ENCODE measurements around the gene RPUSD1.
"Not testable (repeated sequence)": the region's sequence is repeated elsewhere in the genome, so short reads cannot be mapped to it uniquely, and the experiment has no call there.

The RPUSD1 gene

DNA sequence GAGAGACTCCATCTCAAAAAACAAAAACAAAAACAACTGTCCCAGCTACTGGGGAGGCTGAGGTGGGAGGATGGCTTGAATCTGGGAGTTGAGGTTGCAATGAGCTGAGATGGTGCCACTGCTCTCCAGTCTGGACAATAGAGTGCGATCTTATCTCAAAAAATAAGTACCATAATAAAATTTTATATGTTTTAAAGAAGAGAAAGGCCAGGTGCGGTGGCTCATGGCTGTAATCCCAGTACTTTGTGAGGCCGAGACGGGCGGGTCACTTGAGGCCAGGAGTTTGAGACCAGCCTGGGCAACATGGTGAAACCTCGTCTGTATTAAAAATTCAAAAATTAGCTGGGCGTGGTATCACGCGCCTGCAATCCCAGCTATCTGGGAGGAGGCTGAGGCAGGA lies 11.4 kb downstream of the RPUSD1 start:
- Mint-ChIP-seq H3K4me3 (no peak overlapping the region), H3K27me3 (ENCODE audit: low read depth, poor library complexity) (peaks cover 9% of the 10 kb centered on the region), H3K27ac (peak overlapping the region; percentile 68), H3K9me3 (no peaks in the 10 kb centered on the region), H3K36me3 (ENCODE audit: low read depth) (no peaks in the 10 kb centered on the region), H3K4me1 (peaks cover 8% of the 10 kb centered on the region)
- no peak for DNase-seq
- TF ChIP-seq, protein P1, sequence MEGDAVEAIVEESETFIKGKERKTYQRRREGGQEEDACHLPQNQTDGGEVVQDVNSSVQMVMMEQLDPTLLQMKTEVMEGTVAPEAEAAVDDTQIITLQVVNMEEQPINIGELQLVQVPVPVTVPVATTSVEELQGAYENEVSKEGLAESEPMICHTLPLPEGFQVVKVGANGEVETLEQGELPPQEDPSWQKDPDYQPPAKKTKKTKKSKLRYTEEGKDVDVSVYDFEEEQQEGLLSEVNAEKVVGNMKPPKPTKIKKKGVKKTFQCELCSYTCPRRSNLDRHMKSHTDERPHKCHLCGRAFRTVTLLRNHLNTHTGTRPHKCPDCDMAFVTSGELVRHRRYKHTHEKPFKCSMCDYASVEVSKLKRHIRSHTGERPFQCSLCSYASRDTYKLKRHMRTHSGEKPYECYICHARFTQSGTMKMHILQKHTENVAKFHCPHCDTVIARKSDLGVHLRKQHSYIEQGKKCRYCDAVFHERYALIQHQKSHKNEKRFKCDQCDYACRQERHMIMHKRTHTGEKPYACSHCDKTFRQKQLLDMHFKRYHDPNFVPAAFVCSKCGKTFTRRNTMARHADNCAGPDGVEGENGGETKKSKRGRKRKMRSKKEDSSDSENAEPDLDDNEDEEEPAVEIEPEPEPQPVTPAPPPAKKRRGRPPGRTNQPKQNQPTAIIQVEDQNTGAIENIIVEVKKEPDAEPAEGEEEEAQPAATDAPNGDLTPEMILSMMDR (IDR thresholded peaks at IDR 0.05): no peak

DNA sequence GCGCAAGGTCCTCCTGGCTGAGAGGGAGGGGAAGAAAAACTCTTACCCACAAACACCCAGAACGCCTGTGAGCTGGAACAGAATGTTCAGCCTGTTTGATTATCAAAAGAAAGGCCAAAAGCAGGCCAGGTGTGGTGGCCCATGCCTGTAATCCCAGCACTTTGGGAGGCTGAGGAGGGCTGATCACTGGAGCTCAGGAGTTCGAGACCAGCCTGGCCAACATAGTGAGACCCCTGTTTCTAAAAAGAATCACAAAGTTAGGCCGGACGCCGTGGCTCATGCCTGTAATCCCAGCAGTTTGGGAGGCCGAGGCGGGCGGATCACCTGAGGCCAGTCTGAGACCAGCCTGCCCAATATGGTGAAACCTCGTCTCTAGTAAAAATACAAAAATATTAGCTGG lies 11.9 kb downstream of the RPUSD1 start:
- not testable (repeated sequence) for H3K27me3 Mint-ChIP-seq (ENCODE audit: low read depth, poor library complexity); H3K27ac Mint-ChIP-seq; DNase-seq; H3K36me3 Mint-ChIP-seq (ENCODE audit: low read depth); H3K9me3 Mint-ChIP-seq; H3K4me1 Mint-ChIP-seq; H3K4me3 Mint-ChIP-seq

DNA sequence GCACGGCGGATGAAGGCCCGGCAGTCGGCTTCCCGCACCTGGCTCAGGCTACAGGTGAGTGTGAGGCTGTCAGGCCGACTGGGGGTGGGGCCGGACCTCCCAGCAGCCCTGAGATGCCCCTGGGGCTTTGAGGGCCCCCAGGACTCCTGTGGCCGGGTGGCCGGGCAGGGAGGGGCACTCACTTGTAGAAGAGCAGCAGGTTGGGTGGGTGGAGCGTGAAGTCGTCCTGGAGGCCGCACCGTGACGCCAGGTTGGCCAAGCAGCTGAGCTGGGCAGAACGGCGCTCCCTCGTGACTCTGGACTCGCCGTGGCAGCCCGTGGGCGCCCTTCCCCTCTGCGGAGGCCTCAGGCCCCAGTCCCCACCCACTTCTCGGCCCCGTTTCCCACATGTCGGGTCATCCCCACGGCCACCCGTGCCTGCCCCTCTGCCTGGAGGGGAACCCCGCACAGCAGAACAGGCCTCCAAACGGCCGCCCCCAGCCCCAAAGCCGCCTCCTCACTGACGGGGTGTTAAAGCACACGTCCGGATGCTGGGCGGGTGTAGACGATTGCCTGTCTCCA lies 12.9 kb downstream of the RPUSD1 start:
- H3K36me3 Mint-ChIP-seq (ENCODE audit: low read depth): no peaks in the 10 kb centered on the region
- no peak for DNase-seq

DNA sequence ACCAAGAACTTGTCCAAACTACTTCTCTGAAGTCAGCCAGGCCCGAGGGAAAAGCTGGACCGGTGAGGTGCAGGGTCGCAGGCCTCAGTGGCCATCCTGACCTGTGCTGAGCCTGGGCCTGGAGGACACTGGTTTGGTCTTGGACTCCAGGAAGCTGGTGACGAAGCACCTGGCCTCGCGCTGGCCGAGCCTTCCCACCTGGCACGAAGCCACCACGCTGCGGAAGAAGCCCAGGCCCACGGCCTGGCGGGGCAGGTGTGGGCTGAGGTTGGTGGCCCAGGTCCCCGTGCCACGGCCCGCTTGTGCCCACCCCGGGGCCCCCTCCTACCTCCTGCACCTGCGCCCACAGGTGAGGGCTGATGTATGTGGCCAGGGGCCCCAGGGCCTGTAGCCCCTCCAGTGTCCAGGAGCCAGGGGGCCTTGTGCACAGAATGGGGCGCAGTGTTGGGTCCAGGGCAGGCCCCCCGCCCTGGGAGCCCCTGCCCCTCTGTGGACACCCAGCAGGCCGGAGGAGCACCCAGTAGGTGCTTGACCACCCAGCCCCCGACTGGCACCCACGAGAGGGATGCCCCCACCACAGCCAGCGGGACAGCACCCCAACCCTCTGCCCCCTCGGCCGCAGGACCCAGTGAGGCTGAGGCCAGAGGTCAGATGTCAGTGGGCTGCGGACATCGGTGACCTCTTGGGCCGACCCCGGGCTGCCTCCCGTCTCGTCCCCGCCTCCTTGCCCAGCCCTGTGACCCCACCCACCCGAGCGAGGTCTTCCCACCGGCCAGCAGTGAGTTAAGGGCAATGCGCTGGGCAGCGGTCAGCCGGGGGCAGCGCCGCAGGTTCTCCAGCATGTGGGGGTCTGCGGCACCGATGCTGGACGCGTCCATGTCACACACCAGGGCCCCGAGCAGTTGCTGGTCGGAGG lies 13.8 kb downstream of the RPUSD1 start:
- no peak for DNase-seq
- H3K36me3 Mint-ChIP-seq (ENCODE audit: low read depth): no peaks in the 10 kb centered on the region
- TF ChIP-seq, protein P1 (IDR thresholded peaks at IDR 0.05): no peak
- H3K27me3 Mint-ChIP-seq (ENCODE audit: low read depth, poor library complexity): peaks cover 4% of the 10 kb centered on the region
- H3K4me3 Mint-ChIP-seq: no peak overlapping the region
- no peaks in the 10 kb centered on the region for H3K9me3 Mint-ChIP-seq
- H3K27ac Mint-ChIP-seq: no peak overlapping the region
- peaks cover 12% of the 10 kb centered on the region for H3K4me1 Mint-ChIP-seq

More for the DNA sequence above, 12.9 kb downstream of the RPUSD1 start:
- no peaks in the 10 kb centered on the region for H3K9me3 Mint-ChIP-seq
- H3K27ac Mint-ChIP-seq: no peak overlapping the region
- TF ChIP-seq, protein P1 (IDR thresholded peaks at IDR 0.05): no peak
- H3K4me1 Mint-ChIP-seq: peaks cover 12% of the 10 kb centered on the region
- H3K4me3 Mint-ChIP-seq: no peak overlapping the region
- peaks cover 5% of the 10 kb centered on the region for H3K27me3 Mint-ChIP-seq (ENCODE audit: low read depth, poor library complexity)

DNA sequence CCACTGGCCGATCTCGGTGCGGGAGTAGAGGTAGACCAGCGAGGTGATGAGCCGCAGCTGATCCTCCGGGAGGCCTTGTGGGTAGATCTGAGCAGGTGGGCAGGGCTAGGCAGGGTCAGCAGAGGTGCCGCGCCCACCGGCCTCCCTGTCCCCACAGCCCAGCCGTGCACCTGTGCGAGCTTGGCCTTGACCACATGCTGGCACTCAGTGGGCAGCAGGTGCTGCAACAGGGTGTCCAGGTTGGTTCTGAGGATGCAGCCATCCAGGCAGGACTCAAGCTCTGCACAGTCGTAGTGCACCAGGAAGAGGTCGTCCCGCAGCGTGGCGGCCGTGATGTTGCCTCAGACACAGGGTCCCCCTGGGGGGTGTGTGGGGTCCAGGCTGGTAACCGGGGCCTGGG lies 15.2 kb downstream of the RPUSD1 start:
- Mint-ChIP-seq H3K27me3 (ENCODE audit: low read depth, poor library complexity) (peaks cover 3% of the 10 kb centered on the region), H3K4me1 (peaks cover 11% of the 10 kb centered on the region), H3K4me3 (no peak overlapping the region), H3K36me3 (ENCODE audit: low read depth) (no peaks in the 10 kb centered on the region), H3K9me3 (no peaks in the 10 kb centered on the region), H3K27ac (no peak overlapping the region)
- no peak for DNase-seq
- TF ChIP-seq, protein P1 (IDR thresholded peaks at IDR 0.05): no peak

DNA sequence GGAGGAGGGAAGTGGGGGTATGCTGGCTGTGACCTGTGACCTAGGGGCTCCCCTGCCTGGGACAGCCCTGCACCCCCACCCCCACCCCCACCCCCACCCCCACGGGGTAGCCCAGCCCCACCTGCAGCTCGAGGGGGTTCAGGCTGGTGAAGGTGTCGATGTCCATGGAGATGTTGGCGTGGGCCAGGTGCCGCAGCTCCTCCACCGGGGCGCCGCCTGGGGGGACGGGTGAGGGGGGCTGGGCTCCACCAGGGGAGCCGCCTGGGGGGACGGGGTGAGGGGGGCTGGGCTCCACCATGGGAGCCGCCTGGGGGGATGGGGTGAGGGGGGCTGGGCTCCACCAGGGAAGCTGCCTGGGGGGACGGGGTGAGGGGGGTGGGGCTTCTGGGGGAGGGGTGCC lies 17.8 kb downstream of the RPUSD1 start:
- Mint-ChIP-seq H3K4me1 (peaks cover 10% of the 10 kb centered on the region), H3K27me3 (ENCODE audit: low read depth, poor library complexity) (no peaks in the 10 kb centered on the region), H3K27ac (no peak overlapping the region), H3K4me3 (no peak overlapping the region), H3K36me3 (ENCODE audit: low read depth) (no peaks in the 10 kb centered on the region), H3K9me3 (no peaks in the 10 kb centered on the region)
- TF ChIP-seq, protein P1 (IDR thresholded peaks at IDR 0.05): no peak
- DNase-seq: no peak

Data from nephron progenitor cell (in vitro differentiated cells).